T-cell (primary cell): Measurements from ENCODE around the gene SYT9. TPM values are rescaled to one million over a fixed set of nuclear protein-coding genes. Genes with fewer than 3 reads are reported as not detected.

ENCODE experiments used
- ATAC-seq, 4 experiments: fragments of 200-7000 bp in 3 of 4; fragments of 150-1000 bp in 1 of 4; cut with Tn5 transposase; replicated peaks in 1 of 4; 1 replicate in 3 of 4; 2 replicates in 1 of 4; pipeline ENCODE4 v1.10.0; 2021; ENCODE audit warnings: moderate library complexity in 3 of 4, mild to moderate bottlenecking in 2 of 4, moderate number of reproducible peaks in 1 of 4
- CTCF ChIA-PET, 2 donors: fragments of 300-600 bp; sonication (Branson Sonifier 250); formaldehyde crosslinking; loops; one replicate each; lab custom pipeline; 2022; ENCODE audit warnings: antibody characterized with exemption in 2 of 2; lab: Charles Lee
- POLR2A ChIA-PET, 2 donors: fragments of 300-600 bp; sonication (Branson Sonifier 250); formaldehyde crosslinking; loops; one replicate each; lab custom pipeline; 2022; ENCODE audit warnings: antibody characterized with exemption in 2 of 2; lab: Charles Lee
- DNase-seq, 35 experiments: peaks; one replicate each; pipeline versions ENCODE4 v3.0.0 to v3.0.0-alpha.2; 2013 to 2023
- H3K27ac ChIP-seq: one replicate; pipeline ENCODE4 v1.5.1; 2013; ENCODE audit warnings: low read length
- H3K27me3 ChIP-seq, 2 experiments: replicated peaks in 1 of 2; 1 replicate in 1 of 2; 2 replicates in 1 of 2; pipeline versions ENCODE4 v1.6.1 to v1.7.0; 2013; ENCODE audit warnings: low read length in 1 of 2, mixed read lengths in 1 of 2; ENCODE audit not compliant: control insufficient read depth in 2 of 2, insufficient read depth in 2 of 2; ENCODE audit errors: extremely low read depth in 1 of 2
- H3K36me3 ChIP-seq, 2 donors: 1 replicate in 1 of 2; 2 replicates in 1 of 2; pipeline versions ENCODE4 v1.6.1 to v1.7.0; 2013; ENCODE audit warnings: low read length in 1 of 2; ENCODE audit not compliant: control insufficient read depth in 2 of 2, insufficient read depth in 1 of 2; ENCODE audit errors: extremely low read depth in 1 of 2
- H3K4me1 ChIP-seq, 2 experiments: 1 replicate in 1 of 2; 2 replicates in 1 of 2; pipeline versions ENCODE4 v1.6.1 to v1.7.0; 2013; ENCODE audit warnings: low read length in 2 of 2, mixed read lengths in 1 of 2; ENCODE audit not compliant: insufficient read depth in 2 of 2, control insufficient read depth in 1 of 2; ENCODE audit errors: extremely low read depth in 1 of 2
- H3K4me3 ChIP-seq, 2 donors: 1 replicate in 1 of 2; 2 replicates in 1 of 2; pipeline versions ENCODE4 v1.5.1 to v1.7.0; 2013; ENCODE audit warnings: mild to moderate bottlenecking in 2 of 2, low read length in 1 of 2, moderate library complexity in 1 of 2; ENCODE audit not compliant: control insufficient read depth in 1 of 2; ENCODE audit errors: extremely low read depth in 1 of 2
- H3K9me3 ChIP-seq: 2 replicates; pipeline ENCODE4 v1.7.0; 2013
- H3K27ac Mint-ChIP-seq, 2 donors: one replicate each; pipeline ENCODE4 v1.8.0; 2020 to 2021; ENCODE audit warnings: mild to moderate bottlenecking in 2 of 2, mixed read lengths in 2 of 2
- H3K27me3 Mint-ChIP-seq, 2 donors: one replicate each; pipeline ENCODE4 v1.8.0; 2021 to 2022; ENCODE audit warnings: mixed read lengths in 2 of 2
- H3K36me3 Mint-ChIP-seq: one replicate; pipeline ENCODE4 v1.8.0; 2021; ENCODE audit warnings: mixed read lengths
- H3K4me1 Mint-ChIP-seq, 3 donors: one replicate each; pipeline ENCODE4 v1.8.0; 2020 to 2022; ENCODE audit warnings: mixed read lengths in 3 of 3, mild to moderate bottlenecking in 1 of 3
- H3K4me3 Mint-ChIP-seq, 3 donors: one replicate each; pipeline ENCODE4 v1.8.0; 2020 to 2022; ENCODE audit warnings: mild to moderate bottlenecking in 3 of 3, mixed read lengths in 3 of 3, moderate library complexity in 3 of 3
- H3K9me3 Mint-ChIP-seq, 3 donors: one replicate each; pipeline ENCODE4 v1.8.0; 2020 to 2022; ENCODE audit warnings: mixed read lengths in 3 of 3
- WGBS: methylation state at CpG from one replicate; pipeline ENCODE4 v1.1.5; 2013; ENCODE audit warnings: missing lambda C conversion rate; ENCODE audit not compliant: insufficient coverage; 5-methylcytosine and 5-hydroxymethylcytosine counted together
- total RNA-seq, 35 experiments: library from RNA in 6 of 35; stranded (reverse) in 6 of 35; fragments of 120-200 nt in 1 of 35; gene quantifications; one replicate each; pipeline versions ENCODE4 v1.2.1 to v1.2.4 and lab custom pipeline; 2013 to 2026

SYT9 gene
- total RNA-seq, 5 donors from 2014 or later (not counting 1 experiment from before 2014, with no cell fraction given), result not detected

DNA sequence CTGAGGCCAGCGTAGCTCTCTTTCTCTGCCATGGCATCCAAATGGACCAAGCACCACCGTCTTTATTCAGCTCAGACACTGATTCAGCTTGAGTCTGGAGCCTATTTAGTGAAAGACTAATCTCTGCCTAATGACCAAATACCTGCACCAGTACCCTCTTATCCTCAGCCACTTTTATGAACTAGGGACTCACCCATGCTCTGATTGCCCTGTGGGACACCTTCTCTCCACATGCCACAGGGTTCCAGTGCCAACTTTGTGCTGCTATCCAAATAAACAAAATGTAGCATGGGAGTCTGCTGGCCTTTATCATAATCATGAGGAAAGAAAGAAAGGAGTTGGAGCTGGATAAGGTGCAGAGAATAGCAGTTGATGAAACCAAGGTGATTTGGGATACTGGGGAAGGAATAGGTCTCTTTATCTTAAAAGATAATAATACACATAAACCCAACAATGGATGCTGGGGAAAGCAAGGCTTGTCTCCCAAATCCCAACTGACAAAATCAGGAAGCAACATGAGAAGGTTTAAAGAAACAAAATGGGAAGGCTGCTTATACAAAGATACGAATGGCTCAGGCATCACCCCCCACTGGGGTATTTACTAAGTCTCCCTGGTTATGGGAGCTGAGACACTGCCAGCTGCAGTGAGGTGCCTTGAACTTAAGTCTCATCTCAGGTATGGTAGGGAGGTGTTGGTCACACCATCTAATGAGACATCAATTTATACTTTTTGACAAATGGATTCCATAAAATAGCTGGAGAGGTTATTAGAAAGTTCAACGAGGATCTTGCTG lies 63.3 kb downstream of the SYT9 start:
- H3K27ac ChIP-seq, result no peak overlapping the region
- no peak overlapping the region for H3K4me3 ChIP-seq
- Mint-ChIP-seq H3K36me3 (no peaks in the 10 kb centered on the region), H3K4me3 (no peak overlapping the region), H3K27me3 (peaks cover 6 to 8% of the 10 kb centered on the region in 2 donors), H3K9me3 (peaks cover 0 to 3% (median 0%) of the 10 kb centered on the region in 3 donors), H3K4me1 (no peaks in the 10 kb centered on the region), H3K27ac (no peak overlapping the region)
- H3K27me3 ChIP-seq, result no peaks in the 10 kb centered on the region
- ChIA-PET CTCF (no interaction called here), POLR2A (interaction anchor here in 1 of 2 donors (0.6 kb wide), 1 partner anchor 76 kb away, joined by 3 read pairs; no protein-coding TSS in a partner anchor)
- H3K4me1 ChIP-seq, result no peaks in the 10 kb centered on the region
- DNase-seq (no peak), ATAC-seq (no peak)
- H3K36me3 ChIP-seq, result no peaks in the 10 kb centered on the region
- 68% methylated on average over 3 of the region's 4 CpGs for WGBS
- no peaks in the 10 kb centered on the region for H3K9me3 ChIP-seq

- H3K4me3 Mint-ChIP-seq, result no peak overlapping the region
- no peak overlapping the region for H3K4me3 ChIP-seq
- H3K36me3 ChIP-seq, result no peaks in the 10 kb centered on the region
- H3K4me1 ChIP-seq, result no peaks in the 10 kb centered on the region
- ATAC-seq (no peak), DNase-seq (no peak)
- H3K36me3 Mint-ChIP-seq, result no peaks in the 10 kb centered on the region
- no peak overlapping the region for H3K27ac Mint-ChIP-seq
- H3K9me3 Mint-ChIP-seq, result peaks cover 0 to 3% (median 0%) of the 10 kb centered on the region in 3 donors
- CTCF ChIA-PET, result no interaction called here
- no CpG with 5 or more reads among the region's 2 CpGs for WGBS
- peaks cover 11 to 24% of the 10 kb centered on the region in 2 donors for H3K27me3 Mint-ChIP-seq
- POLR2A ChIA-PET, result no interaction called here
- no peak overlapping the region for H3K27ac ChIP-seq
- no peaks in the 10 kb centered on the region for H3K9me3 ChIP-seq
- no peaks in the 10 kb centered on the region for H3K4me1 Mint-ChIP-seq
- no peaks in the 10 kb centered on the region for H3K27me3 ChIP-seq
These were observed 67.8 kb downstream of the SYT9 start for GRCh38 chr11:7319501-7319900.

GRCh38 chr11:7320306-7320705 lies 68.6 kb downstream of the SYT9 start:
- DNase-seq (no peak), ATAC-seq (no peak)
- Mint-ChIP-seq H3K4me3 (no peak overlapping the region), H3K36me3 (no peaks in the 10 kb centered on the region), H3K9me3 (peaks cover 0 to 3% (median 0%) of the 10 kb centered on the region in 3 donors), H3K27me3 (peaks cover 11 to 24% of the 10 kb centered on the region in 2 donors), H3K27ac (no peak overlapping the region), H3K4me1 (no peaks in the 10 kb centered on the region)
- ChIA-PET CTCF (no interaction called here), POLR2A (no interaction called here)
- no peaks in the 10 kb centered on the region for H3K27me3 ChIP-seq
- no peak overlapping the region for H3K27ac ChIP-seq
- H3K36me3 ChIP-seq, result no peaks in the 10 kb centered on the region
- H3K4me3 ChIP-seq, result no peak overlapping the region
- no peaks in the 10 kb centered on the region for H3K4me1 ChIP-seq
- no peaks in the 10 kb centered on the region for H3K9me3 ChIP-seq

GRCh38 chr11:7321473-7322450 lies 70.1 kb downstream of the SYT9 start:
- Histone ChIP-seq H3K36me3 (no peaks in the 10 kb centered on the region), H3K27ac (no peak overlapping the region), H3K4me3 (no peak overlapping the region), H3K27me3 (no peaks in the 10 kb centered on the region), H3K4me1 (no peaks in the 10 kb centered on the region), H3K9me3 (no peaks in the 10 kb centered on the region)
- CTCF ChIA-PET, result interaction anchor here in 1 of 2 donors (0.9 kb wide), 1 partner anchor 56 kb away, joined by 3 read pairs; no protein-coding TSS in a partner anchor
- Mint-ChIP-seq H3K27me3 (peaks cover 9 to 24% of the 10 kb centered on the region in 2 donors), H3K4me3 (no peak overlapping the region), H3K27ac (no peak overlapping the region), H3K36me3 (no peaks in the 10 kb centered on the region), H3K4me1 (no peaks in the 10 kb centered on the region), H3K9me3 (peaks cover 0 to 3% (median 0%) of the 10 kb centered on the region in 3 donors)
- DNase-seq (no peak), ATAC-seq (no peak)
- POLR2A ChIA-PET, result no interaction called here
- 54% methylated on average over 3 of the region's 7 CpGs for WGBS

GRCh38 chr11:7332451-7332850 lies 80.7 kb downstream of the SYT9 start:
- Histone ChIP-seq H3K36me3 (no peaks in the 10 kb centered on the region), H3K27me3 (no peaks in the 10 kb centered on the region), H3K4me1 (no peaks in the 10 kb centered on the region), H3K4me3 (no peak overlapping the region), H3K27ac (no peak overlapping the region), H3K9me3 (no peaks in the 10 kb centered on the region)
- H3K4me1 Mint-ChIP-seq, result no peaks in the 10 kb centered on the region
- no peaks in the 10 kb centered on the region for H3K36me3 Mint-ChIP-seq
- H3K9me3 Mint-ChIP-seq, result no peaks in the 10 kb centered on the region
- no peak overlapping the region for H3K27ac Mint-ChIP-seq
- ChIA-PET POLR2A (no interaction called here), CTCF (no interaction called here)
- WGBS, result no CpG with 5 or more reads among the region's 1 CpG
- no peak for ATAC-seq
- no peak for DNase-seq
- peaks cover 13 to 16% of the 10 kb centered on the region in 2 donors for H3K27me3 Mint-ChIP-seq
- H3K4me3 Mint-ChIP-seq, result no peak overlapping the region

GRCh38 chr11:7332962-7333361 lies 81.3 kb downstream of the SYT9 start:
- Mint-ChIP-seq H3K27ac (no peak overlapping the region), H3K4me1 (no peaks in the 10 kb centered on the region), H3K27me3 (peaks cover 13 to 18% of the 10 kb centered on the region in 2 donors), H3K9me3 (no peaks in the 10 kb centered on the region), H3K4me3 (no peak overlapping the region), H3K36me3 (no peaks in the 10 kb centered on the region)
- Histone ChIP-seq H3K36me3 (no peaks in the 10 kb centered on the region), H3K27me3 (no peaks in the 10 kb centered on the region), H3K4me1 (no peaks in the 10 kb centered on the region), H3K27ac (no peak overlapping the region), H3K4me3 (no peak overlapping the region), H3K9me3 (no peaks in the 10 kb centered on the region)
- ATAC-seq, result no peak
- WGBS, result no CpG with 5 or more reads among the region's 2 CpGs
- CTCF ChIA-PET, result no interaction called here
- POLR2A ChIA-PET, result no interaction called here
- DNase-seq, result no peak
